ENCODE results near the gene SEC16A.

GRCh38 chr9:136433849-136434579 is 48.8 kb downstream of the SEC16A start:
- TF ChIP-seq CTCF (IDR thresholded peaks at IDR 0.05) (no peak), POLR2A (IDR thresholded peaks at IDR 0.05) (no peak)
